Lower lobe of right lung (tissue), 2 donors: Measurements from ENCODE around the gene AAGAB. TPM values are rescaled to one million over a fixed set of nuclear protein-coding genes. Genes with fewer than 3 reads are reported as not detected.

Source experiments
- ATAC-seq, 2 donors: fragments of 200-7000 bp; cut with Tn5 transposase; one replicate each; pipeline ENCODE4 v1.9.1; 2020 to 2022; ENCODE audit warnings: mild to moderate bottlenecking in 2 of 2, moderate library complexity in 2 of 2
- DNase-seq: peaks from one replicate; pipeline ENCODE4 v3.0.0-alpha.2; 2020
- H3K27ac ChIP-seq: fragments of 200-600 bp; one replicate; pipeline ENCODE4 v1.8.0; 2022
- H3K27me3 ChIP-seq: fragments of 200-600 bp; one replicate; pipeline ENCODE4 v1.8.0; 2022; ENCODE audit warnings: low read depth
- H3K36me3 ChIP-seq: fragments of 200-600 bp; one replicate; pipeline ENCODE4 v1.8.0; 2022; ENCODE audit warnings: mild to moderate bottlenecking
- H3K4me1 ChIP-seq: fragments of 200-600 bp; one replicate; pipeline ENCODE4 v1.8.0; 2022
- H3K4me3 ChIP-seq: fragments of 200-600 bp; one replicate; pipeline ENCODE4 v1.8.0; 2022; ENCODE audit warnings: mild to moderate bottlenecking
- H3K9me3 ChIP-seq: fragments of 200-600 bp; one replicate; pipeline ENCODE4 v1.8.0; 2022
- intact Hi-C: fragments of 100-400 bp; cut with DNase I; formaldehyde crosslinking; loops from one replicate; pipeline ENCODE4 v1.11.0; 2022
- total RNA-seq: library from RNA; stranded (reverse); fragmentation: NEBNext Ultra II Directional; extraction: Animal tissue kit (Norgen Biotek cat#: 25700); gene quantifications from one replicate; pipeline ENCODE4 v1.2.1, GENCODE V29; 2021
- TF ChIP-seq, protein P1 (sequence below): fragments of 200-600 bp; IDR thresholded peaks from one replicate; pipeline ENCODE4 v1.8.0; 2022; ENCODE audit warnings: antibody characterized with exemption, mild to moderate bottlenecking
- donor health status: DM: no; HTN: yes; CAD: no; lungs with severe emphysema.

Gene AAGAB
- total RNA-seq, 1 donor from 2014 or later, result 24.9 TPM

- TF ChIP-seq, protein P1, sequence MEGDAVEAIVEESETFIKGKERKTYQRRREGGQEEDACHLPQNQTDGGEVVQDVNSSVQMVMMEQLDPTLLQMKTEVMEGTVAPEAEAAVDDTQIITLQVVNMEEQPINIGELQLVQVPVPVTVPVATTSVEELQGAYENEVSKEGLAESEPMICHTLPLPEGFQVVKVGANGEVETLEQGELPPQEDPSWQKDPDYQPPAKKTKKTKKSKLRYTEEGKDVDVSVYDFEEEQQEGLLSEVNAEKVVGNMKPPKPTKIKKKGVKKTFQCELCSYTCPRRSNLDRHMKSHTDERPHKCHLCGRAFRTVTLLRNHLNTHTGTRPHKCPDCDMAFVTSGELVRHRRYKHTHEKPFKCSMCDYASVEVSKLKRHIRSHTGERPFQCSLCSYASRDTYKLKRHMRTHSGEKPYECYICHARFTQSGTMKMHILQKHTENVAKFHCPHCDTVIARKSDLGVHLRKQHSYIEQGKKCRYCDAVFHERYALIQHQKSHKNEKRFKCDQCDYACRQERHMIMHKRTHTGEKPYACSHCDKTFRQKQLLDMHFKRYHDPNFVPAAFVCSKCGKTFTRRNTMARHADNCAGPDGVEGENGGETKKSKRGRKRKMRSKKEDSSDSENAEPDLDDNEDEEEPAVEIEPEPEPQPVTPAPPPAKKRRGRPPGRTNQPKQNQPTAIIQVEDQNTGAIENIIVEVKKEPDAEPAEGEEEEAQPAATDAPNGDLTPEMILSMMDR, result no peak
- H3K4me1 ChIP-seq, result no peaks in the 10 kb centered on the region
- intact Hi-C loops, result no loop called here
- H3K9me3 ChIP-seq, result no peaks in the 10 kb centered on the region
- DNase-seq, result no peak
- peaks cover 3% of the 10 kb centered on the region for H3K36me3 ChIP-seq
- no peak overlapping the region for H3K27ac ChIP-seq
- no peak overlapping the region for H3K4me3 ChIP-seq
- ATAC-seq, result no peak
- no peaks in the 10 kb centered on the region for H3K27me3 ChIP-seq
Measured at GRCh38 chr15:67215102-67215501, 39.4 kb downstream of the AAGAB start.

DNA sequence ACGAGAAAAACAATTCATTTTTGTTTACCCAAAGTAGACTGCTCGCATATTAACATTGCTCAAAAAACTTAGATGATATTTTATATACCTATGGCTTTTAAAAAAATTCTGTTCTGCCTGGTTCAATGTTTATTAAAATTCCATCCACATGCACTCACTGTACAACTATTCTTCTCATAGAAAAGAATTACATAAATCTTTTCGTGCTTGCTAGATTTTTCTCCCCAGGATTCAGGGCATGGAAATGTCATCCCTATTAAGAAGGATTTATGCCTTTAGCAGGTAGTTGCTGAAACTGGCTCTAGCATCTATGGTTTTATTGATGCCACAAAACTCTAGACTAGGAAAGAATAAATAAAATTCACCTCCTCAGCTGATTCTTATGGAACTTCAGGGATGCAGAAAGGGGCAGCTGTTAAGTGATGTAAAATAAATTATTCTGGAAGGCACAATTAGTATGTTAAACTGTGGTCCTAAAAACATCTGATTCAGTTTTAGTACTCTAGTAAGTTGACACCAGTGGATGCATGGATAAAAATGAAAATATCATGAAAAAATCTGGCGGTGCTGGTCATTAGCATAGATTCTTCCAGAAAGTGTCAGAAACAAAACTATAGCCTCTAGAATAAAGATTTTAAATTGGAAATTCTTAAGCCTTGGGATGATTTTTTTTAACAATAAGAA is 41.6 kb downstream of the AAGAB start:
- Histone ChIP-seq H3K27me3 (no peaks in the 10 kb centered on the region), H3K9me3 (no peaks in the 10 kb centered on the region), H3K4me3 (no peak overlapping the region), H3K27ac (no peak overlapping the region), H3K4me1 (no peaks in the 10 kb centered on the region), H3K36me3 (peaks cover 12% of the 10 kb centered on the region)
- intact Hi-C loops, result no loop called here
- DNase-seq (no peak), ATAC-seq (no peak)
- TF ChIP-seq, protein P1, result no peak

- Histone ChIP-seq H3K27me3 (no peaks in the 10 kb centered on the region), H3K9me3 (no peaks in the 10 kb centered on the region), H3K36me3 (peaks cover 34% of the 10 kb centered on the region), H3K4me3 (no peak overlapping the region), H3K27ac (no peak overlapping the region), H3K4me1 (no peaks in the 10 kb centered on the region)
- DNase-seq, result no peak
- no peak for ATAC-seq
- TF ChIP-seq, protein P1, result no peak
- intact Hi-C loops, result no loop called here
Measured at GRCh38 chr15:67210555-67211168, 43.8 kb downstream of the AAGAB start.

- no peak overlapping the region for H3K4me3 ChIP-seq
- no peak overlapping the region for H3K27ac ChIP-seq
- H3K4me1 ChIP-seq, result no peaks in the 10 kb centered on the region
- no peak for ATAC-seq
- H3K9me3 ChIP-seq, result no peaks in the 10 kb centered on the region
- H3K27me3 ChIP-seq, result no peaks in the 10 kb centered on the region
- TF ChIP-seq, protein P1, result no peak
- intact Hi-C loops, result no loop called here
- peaks cover 52% of the 10 kb centered on the region for H3K36me3 ChIP-seq
- DNase-seq, result no peak
Measured at GRCh38 chr15:67208396-67208795, 46.1 kb downstream of the AAGAB start.

- DNase-seq, result no peak
- no peaks in the 10 kb centered on the region for H3K9me3 ChIP-seq
- no peak for ATAC-seq
- intact Hi-C loops, result no loop called here
- H3K27me3 ChIP-seq, result no peaks in the 10 kb centered on the region
- no peak overlapping the region for H3K27ac ChIP-seq
- H3K36me3 ChIP-seq, result peaks cover 58% of the 10 kb centered on the region
- no peak overlapping the region for H3K4me3 ChIP-seq
- no peaks in the 10 kb centered on the region for H3K4me1 ChIP-seq
- TF ChIP-seq, protein P1, result no peak
Measured at GRCh38 chr15:67207555-67208207, 46.8 kb downstream of the AAGAB start.
